ENCODE measurements around the gene KLHL3.

KLHL3 gene

GRCh38 chr5:137630216-137630971 is 105.5 kb downstream of the KLHL3 start:
- no peak for DNase-seq

- peak; percentile 52 for DNase-seq
These were observed 106.2 kb downstream of the KLHL3 start for GRCh38 chr5:137629646-137630045.

- peak; percentile 91 for DNase-seq
These were observed 108.2 kb downstream of the KLHL3 start for GRCh38 chr5:137627706-137628105.

GRCh38 chr5:137627293-137627692 is 108.6 kb downstream of the KLHL3 start:
- peak; percentile 91 for DNase-seq

- no peak for DNase-seq
These were observed 111.0 kb downstream of the KLHL3 start for GRCh38 chr5:137624786-137625349.

- peak; percentile 53 for DNase-seq
These were observed 113.0 kb downstream of the KLHL3 start for GRCh38 chr5:137622850-137623249.

GRCh38 chr5:137621861-137622823 is 113.7 kb downstream of the KLHL3 start:
- no peak for DNase-seq

- no peak for DNase-seq
These were observed 114.6 kb downstream of the KLHL3 start for GRCh38 chr5:137621306-137621705.

GRCh38 chr5:137619191-137619870 is 116.6 kb downstream of the KLHL3 start:
- DNase-seq = peak; percentile 77

GRCh38 chr5:137618476-137618875 is 117.4 kb downstream of the KLHL3 start:
- no peak for DNase-seq

GRCh38 chr5:137617528-137618205 is 118.2 kb downstream of the KLHL3 start:
- DNase-seq = no peak

- DNase-seq = no peak
These were observed 119.8 kb downstream of the KLHL3 start for GRCh38 chr5:137616046-137616445.

GRCh38 chr5:137615171-137615775 is 120.6 kb downstream of the KLHL3 start:
- no peak for DNase-seq

- no peak for DNase-seq
These were observed 122.2 kb downstream of the KLHL3 start for GRCh38 chr5:137613554-137614265.

GRCh38 chr5:137612576-137612975 is 123.3 kb downstream of the KLHL3 start:
- DNase-seq = no peak

GRCh38 chr5:137611794-137612435 is 124.0 kb downstream of the KLHL3 start:
- no peak for DNase-seq

- DNase-seq = no peak
These were observed 124.8 kb downstream of the KLHL3 start for GRCh38 chr5:137611011-137611580.

- no peak for DNase-seq
These were observed 125.3 kb downstream of the KLHL3 start for GRCh38 chr5:137610598-137610997.

GRCh38 chr5:137609127-137609526 is 126.8 kb downstream of the KLHL3 start:
- DNase-seq = no peak

GRCh38 chr5:137607771-137608170 is 128.1 kb downstream of the KLHL3 start:
- no peak for DNase-seq
